NCI-H128 (cell line): ENCODE results near the gene CDH23.

Experiments used
- DNase-seq: peaks from one replicate; lab custom pipeline; 2025; ENCODE audit not compliant: unreplicated experiment; lab: John Stamatoyannopoulos, UW

The CDH23 gene

DNA sequence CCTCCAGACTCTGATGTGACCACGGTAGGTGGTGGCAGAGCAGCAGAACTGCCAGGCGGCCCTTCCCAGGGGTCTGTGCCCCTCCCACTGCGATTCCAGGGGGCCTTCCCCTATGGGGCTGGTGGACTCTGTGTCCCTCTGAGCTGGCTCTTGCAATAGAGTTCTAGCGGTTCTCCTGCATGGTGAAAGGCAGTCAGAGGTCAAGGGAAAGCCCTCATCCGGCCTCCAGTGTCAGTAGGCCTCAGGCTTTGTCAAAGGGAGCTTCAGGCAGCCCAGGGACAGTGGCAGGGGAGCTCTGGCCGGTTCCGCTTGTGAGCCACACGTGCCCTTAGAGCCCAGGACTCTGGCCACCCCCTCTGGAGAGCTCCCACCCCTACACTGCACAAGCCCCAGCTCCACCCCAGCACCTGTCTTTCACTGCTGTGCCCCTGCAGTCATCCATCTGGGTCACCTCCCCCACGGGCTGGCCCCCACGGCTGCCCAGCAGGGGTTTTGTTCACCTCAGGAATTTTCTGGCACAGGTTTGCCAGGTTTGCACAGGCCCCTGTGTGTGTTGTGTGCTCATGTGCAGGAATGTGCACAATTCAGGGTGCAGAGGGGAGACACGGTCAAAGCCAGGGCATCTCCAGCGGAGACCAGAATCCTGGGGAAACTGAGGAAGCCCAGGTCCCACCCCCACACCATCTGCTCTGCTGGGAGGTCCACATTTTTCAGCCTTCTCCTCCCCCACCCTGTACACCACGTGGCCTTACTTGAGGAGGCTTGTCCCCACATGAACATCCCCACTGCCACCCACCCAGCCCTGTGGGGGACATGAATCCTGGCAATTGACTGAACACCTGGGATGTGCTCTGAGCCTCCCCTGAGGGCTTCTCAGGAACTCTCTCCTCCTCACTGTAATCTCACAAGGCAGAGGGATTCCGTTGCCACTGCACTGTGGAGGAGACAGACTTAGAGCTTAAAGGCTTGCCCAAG is 299.1 kb downstream of the CDH23 start:
- DNase-seq = no peak

DNA sequence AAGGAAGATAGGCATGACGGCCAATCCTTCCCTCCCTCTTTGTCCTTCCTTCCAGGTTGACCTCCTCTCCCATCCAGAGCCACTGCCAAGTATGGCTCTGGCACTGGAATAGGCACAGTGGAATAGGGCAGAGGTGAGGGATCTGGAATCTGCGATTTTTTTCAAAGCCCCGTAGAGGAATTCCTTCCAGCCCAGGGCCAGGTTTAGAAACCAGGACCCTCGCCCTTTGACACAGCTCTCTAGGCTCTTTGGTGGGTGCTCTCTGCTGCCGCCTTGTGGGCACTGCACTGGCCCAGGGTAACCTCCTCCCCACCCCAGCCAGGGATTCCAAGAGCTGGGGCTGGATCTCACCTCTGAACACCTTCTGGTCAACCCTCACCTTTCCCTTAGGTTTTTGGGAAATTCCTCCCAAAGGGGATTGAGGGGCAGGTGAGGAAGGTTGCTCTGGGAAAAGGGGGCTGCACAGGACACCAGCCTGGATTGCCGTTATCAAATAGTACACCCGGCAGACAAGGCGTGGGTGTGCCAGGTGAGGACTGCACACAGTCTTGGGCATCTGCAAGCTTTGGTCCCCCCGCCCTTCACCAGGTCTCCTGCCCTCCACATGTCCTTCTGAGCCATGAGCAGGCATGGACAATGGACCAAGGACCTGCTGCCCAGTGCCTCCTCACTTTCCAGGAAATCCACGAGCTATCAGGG is 300.1 kb downstream of the CDH23 start:
- no peak for DNase-seq

DNA sequence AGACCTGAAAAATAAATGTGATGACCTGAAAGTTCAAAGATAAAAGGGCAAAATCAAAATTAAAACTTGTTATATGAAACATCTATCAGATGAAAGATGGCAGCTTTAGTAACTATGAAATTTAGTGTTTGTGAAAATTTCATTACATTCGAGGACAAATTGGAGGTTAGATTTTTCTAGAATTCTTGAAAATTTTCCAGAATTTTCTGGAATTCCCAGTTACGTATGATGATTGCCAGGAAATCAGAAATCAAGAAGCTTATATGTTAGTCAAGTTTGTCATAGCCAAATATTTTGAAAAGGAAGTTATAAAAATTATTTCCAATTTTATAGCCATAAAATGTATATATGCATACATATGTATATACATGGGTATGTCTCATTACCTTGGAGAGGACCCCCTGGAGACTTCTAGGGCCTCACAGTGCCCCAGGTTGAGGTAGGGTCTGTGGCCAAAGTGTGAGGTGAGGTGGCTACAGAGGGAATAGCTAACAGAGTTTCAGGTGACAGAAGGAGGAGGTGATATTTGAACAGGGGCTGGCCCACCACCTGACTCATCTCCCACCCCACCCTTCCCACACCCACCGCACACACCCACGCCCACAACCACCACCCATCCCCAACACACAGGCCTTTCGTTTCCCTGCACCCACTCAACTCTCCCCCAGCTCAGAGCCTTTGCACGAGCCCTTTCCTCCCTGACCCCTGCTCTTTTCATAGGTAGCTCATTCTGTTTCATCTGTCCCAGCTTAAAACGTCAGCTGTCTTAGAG is 301.4 kb downstream of the CDH23 start:
- DNase-seq = no peak

DNA sequence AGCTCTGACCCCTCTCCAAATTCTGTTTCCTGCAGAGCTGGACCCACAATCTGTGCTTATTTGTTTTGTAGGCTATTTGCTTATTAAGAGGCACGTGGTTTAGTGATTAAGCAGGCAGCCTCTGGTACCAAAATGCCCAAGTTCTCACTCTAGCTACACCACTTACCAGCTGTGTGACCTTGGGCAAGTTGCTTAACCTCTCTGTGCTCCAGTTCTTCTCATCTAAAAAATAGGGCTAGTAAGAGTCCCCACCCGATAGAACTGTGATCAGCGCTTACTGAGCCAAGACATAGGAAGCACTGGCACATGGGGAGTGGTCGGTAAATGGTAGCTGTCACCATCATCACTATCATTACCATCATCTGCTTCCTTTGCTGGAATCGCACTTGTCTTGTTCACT is 302.0 kb downstream of the CDH23 start:
- no peak for DNase-seq

DNA sequence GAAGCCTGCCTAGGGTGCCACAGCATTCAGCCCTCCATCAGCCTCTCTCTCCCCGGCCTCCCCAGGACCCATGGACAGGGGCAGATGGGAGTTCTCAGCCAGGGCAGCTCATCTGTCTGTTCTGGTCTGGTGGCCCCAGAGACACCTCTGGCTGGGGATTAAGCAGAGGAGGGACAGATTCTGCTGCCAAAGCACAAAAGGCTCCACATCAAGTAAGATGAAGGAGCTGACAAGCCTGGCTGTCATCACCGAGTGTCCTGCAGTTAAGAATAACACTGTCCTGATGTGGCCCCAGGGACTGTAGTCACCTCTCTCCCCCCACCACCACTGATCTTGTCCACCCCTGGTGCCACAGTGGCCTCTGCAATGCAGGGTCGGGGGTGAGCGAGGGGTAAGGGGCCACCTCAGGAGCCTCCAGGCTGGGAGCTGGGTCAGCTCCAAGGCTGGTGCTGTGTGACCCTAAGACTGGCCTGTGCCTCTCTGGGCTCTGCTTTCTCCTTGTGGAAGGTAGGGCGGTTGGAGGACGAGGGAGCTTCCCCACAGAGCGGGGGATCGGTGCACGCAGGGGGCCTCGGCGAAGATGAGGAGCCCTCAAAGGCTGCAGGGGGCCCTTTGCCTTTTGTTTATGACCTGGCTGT is 304.1 kb downstream of the CDH23 start:
- no peak for DNase-seq

DNA sequence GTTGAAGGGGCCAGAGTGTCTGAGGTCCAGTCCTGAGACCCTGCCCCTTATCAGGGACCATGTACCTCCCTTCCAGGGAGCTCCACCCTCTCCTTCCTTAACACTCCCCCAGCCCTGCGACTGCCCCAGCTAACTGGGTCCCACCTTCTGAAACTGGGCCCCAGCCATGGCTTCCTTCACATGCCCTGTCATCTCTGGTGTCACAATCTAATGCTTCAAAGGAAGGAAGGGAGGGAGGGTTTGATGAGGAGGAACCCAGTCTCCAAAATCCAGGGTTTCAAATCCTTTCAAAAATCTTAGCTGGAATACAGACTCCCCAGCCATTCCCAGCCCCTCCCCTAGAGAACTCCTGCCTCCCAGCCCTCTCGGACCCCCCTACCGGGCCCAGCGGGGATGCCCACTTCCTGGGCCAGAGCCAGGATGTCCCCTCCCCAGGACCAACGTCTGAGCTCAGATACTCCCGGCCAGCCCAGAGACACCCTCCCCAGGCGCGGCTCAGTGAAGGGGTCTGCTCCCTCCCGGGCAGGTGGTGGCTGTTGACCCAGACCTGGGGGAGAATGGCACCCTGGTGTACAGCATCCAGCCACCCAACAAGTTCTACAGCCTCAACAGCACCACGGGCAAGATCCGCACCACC is 304.9 kb downstream of the CDH23 start:
- DNase-seq = no peak

DNA sequence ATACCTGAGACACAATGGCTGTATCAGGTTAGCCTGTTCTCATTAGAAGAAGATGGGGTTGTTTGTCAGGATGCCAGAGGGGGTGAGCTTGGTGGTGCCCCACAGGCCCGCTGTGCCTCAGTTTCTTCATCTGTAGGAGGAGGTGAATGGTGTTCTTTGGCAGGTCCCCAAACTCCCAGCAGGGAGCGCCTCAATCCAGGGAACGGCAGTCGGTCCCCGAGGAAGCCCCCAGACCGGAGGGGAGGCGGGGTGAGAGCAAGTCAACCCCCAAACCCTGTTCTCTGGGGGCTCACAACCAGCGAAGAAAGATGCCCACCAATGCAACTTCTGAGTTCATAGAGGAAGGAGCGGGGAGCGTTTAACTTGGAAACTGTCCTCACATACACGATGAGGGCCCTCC is 306.9 kb downstream of the CDH23 start:
- DNase-seq = no peak

DNA sequence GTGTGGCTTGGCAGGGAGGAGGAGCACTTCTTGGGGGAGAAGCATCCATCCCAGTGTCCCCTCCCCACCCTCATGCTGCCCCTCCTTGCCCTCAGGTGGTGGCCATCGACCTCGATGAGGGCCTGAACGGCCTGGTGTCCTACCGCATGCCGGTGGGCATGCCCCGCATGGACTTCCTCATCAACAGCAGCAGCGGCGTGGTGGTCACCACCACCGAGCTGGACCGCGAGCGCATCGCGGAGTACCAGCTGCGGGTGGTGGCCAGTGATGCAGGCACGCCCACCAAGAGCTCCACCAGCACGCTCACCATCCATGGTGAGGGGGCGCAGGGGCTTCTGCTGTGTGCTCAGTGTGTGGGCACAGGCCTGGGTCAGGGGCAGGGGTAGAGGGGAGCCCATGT is 308.1 kb downstream of the CDH23 start:
- DNase-seq = no peak

DNA sequence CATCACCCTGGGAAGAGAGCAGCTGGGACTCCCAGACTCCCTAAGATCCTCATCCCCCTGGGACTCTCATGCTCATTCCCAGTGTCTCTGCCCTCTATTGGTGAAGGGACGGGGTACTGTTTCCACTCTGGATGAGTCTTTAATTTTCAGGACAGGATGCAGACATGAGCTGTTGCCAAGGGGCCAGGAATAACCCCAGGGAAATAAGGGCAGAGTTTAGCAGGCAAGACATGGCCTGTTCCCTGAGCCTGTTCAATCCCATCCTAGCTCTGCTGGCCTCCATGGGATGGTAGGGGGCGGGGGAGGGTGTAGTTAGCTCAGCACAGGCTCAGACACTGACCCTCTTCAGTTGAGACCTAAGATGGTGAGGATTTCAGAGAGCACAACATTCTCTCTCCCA is 308.9 kb downstream of the CDH23 start:
- DNase-seq = no peak

DNA sequence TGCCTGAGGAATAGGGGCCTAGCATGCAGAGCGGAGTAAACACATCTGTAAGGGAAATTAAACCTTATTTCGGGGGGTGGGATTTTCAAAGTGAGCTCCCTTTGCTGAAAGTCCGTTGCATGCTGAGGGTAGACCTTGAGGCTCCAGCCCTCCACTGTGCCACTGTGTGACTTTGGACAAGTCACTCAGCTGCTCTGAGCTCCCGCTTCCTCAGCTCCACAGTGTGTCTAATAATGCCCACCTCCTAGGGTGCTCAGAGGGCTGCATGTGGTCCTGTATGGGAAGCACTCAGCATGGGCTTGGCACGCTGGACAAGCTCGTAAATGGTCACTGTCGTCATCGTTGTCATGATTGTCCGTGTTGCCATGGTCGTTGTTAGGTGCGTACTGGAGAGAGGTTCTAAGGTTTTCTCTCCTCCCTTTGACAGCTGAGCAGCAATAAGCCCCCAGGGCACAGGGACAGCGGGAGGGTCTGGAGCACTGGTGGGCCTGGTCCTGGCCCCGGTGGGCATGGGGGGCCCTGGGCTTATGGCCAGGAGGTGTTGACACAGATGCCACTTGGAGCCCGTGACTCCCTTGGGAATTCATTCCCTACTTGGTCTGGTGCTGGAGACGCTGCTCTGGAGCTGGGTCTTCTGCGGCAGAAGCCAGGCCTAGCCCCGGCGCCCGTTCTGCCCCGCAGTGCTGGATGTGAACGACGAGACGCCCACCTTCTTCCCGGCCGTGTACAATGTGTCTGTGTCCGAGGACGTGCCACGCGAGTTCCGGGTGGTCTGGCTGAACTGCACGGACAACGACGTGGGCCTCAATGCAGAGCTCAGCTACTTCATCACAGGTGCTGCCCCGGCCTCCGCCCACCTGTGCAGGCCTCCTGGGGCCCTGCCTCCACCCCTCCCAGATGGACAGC is 309.7 kb downstream of the CDH23 start:
- no peak for DNase-seq

DNA sequence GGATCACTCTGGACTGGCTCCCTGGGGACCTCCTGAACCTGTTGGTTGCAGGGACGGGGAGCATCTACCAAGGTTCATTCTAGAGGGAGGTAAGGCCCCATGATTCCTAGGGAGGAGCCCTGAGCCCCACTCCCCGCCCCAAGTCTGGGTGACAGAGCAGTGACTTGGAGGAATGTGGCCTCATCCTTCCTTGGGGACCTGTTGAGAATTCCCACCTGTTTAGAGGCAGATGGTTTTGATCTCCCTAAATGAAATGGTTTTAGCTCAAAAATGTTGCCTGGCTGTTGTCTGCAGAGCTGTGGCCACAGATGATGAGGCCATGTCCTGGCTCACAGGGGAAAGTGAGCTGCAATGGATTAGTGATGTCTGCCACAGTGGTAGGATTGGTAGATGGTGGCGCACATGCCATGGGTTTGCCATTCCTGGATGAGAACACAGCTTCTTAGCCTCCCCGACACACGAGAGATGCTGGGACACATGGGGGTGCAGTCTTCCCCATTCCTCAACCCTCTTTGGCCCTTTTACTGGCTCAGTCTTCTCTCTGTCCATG is 310.6 kb downstream of the CDH23 start:
- DNase-seq = no peak

DNA sequence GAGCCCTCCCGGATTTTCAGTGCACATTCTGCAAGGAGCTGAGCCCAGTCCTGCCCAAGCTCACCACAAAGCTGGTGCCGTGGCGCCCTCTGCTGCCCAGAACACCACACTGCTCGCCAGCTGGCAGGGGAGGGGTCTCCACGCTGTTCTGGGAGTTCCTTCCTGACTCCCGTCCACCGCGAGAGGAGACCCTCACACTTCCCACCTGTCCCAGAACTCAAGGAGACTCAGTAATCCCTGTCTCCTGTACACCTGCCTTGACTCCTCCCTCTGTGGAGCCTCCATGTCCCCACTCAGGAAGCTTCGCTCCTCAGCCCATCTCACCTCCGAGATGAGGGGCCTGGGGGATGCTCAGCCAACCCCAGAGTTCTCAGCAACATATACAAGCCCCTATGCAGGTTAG is 311.6 kb downstream of the CDH23 start:
- DNase-seq = peak; percentile 9

DNA sequence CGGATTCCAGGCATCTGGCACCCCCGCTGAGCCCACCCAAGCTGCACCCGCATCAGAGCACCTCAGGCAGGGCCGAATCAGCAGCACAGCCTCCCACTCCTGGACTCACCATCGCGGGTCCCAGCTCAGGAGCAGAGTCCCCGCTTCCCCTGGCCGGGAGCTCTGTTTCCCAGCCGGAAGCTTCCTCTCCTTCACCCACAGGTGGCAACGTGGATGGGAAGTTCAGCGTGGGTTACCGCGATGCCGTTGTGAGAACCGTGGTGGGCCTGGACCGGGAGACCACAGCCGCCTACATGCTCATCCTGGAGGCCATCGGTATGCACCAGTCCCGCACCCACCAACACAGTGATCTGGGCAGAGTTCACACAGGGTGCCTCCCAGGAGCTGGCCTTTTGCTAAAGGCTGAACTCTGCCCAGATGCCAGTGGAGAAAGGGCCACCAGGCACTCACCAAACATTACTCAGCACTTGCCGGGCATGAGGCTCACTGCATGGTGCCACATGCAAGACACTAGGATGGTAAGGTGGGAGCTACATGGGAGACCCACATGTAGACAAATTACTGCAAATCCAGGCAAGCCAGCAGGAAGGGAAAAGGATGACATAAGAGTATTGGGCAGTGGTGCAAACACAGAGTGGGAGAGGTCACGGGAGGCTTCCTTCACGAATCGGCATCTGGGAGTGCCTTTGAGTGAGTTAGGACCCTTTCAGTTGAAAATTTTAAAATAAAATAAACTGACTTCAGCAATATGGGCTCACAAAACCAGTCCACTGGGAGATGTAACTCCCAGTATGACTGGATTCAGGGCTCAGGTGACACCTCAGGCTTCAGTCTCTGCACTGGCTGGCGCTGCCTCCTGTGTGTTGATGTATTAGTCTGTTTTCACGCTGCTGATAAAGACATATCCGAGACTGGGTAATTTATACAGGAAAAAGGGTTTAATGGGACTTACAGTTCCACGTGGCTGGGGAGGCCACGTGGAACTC is 312.5 kb downstream of the CDH23 start:
- DNase-seq = no peak

DNA sequence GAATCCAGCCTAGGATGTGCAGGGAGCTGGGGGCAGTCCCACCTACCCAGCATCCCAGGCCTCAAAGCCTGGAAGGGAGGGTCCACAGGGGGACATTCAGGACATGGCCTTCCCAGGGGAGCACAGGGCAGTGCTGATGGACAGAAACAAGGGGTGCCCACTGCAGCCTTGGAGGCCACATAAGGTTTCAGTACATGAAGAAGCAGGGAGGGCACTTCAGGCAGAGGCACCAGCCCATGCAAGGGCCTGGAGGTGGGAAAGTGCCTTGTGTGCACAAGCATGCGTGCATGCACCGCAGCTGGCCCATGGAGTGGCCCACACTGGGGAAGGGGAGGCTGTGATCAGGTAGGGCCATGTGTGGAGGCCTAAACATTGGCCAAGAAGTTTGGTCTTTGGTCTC is 313.8 kb downstream of the CDH23 start:
- no peak for DNase-seq

DNA sequence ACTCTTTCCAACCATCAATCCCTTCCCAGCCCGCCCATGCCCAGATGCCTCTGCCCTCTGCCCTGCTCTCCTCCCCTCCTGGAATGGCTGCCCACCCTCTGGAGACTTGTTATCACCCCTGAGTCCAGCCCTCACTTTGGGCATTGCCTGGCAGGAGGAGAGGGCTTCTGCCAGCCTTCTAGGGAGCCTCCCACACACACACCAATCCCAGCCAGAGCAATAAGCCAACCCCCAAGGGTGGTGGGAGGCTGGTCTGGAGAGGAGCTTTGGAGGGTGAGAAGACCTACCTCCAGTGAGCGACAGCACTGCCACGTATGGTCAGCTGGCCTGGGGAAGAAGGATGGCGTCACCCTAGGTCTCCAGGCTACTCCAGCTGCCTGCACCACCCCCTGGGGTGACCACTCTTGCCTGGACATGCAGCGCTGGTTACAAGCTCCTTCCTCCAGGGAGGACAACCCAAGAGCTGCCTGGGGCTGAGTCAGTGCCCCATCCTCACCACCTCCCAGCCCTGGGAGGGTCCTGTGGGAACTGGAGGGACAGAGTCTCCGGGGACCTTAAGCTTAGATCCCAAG is 314.4 kb downstream of the CDH23 start:
- no peak for DNase-seq

DNA sequence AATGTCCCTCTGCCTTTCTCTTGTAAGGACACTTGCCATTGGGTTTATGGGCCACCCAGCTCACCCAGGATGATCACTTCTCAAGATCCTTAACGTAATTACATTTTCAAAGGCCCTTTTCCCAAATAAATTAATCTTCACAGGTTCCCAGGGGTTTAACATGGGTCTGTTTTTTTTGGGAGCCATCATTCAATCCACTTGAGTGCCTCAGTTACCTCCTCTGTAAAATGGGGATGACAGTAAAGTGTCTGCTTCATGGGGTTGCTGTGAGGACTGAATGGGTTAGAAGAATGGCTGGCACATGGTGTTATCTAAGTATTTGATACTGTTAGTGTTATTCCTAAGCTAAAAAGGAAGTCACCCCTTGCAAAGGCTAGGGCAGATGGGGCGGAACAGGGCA is 315.4 kb downstream of the CDH23 start:
- DNase-seq = no peak

DNA sequence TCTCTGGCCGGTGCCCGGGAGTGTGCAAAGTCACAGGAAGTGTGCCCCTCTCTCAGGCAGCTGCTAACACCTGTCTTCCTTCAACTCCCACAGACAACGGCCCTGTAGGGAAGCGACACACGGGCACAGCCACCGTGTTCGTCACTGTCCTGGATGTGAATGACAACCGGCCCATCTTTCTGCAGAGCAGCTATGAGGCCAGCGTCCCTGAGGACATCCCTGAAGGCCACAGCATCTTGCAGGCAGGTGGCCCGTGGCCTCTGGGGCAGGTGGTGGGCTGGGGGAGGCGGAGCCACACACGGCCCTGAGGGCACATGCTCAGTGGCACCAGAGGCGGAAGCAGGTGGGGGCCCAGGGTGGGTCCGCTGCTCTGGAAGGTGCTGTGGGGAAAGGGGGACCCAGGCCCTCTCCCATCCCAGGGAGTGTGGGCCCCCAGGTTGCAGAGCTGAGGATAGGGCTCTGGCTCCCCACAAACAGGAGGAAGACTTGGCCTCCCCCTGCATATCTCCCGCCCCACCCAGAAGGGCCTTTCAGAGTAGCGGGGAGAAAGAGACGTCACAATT is 315.9 kb downstream of the CDH23 start:
- no peak for DNase-seq
